ENCODE results near the gene HERC2.
"Not testable (repeated sequence)": the region's sequence is repeated elsewhere in the genome, so short reads cannot be mapped to it uniquely, and the experiment has no call there.

Gene HERC2

DNA sequence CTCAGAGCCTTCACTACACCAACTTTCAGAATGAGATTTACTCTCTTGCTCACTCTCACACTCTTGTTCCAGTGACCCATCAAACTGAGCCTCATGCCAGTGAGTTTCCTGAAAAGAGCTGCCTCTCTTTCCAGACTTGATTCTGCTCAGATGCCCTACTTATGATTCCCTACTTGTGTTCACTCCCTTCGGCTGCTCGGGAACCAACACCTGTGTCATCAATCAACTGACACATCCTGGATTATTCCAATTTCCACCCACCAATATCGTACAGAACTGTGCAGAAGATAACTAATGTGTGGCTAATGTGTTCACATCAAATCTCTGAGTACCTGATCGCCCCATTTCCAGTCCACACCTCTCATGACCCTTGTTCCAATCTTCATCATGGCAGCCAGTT is 100.3 kb downstream of the HERC2 start:
- ATAC-seq: not testable (repeated sequence)

DNA sequence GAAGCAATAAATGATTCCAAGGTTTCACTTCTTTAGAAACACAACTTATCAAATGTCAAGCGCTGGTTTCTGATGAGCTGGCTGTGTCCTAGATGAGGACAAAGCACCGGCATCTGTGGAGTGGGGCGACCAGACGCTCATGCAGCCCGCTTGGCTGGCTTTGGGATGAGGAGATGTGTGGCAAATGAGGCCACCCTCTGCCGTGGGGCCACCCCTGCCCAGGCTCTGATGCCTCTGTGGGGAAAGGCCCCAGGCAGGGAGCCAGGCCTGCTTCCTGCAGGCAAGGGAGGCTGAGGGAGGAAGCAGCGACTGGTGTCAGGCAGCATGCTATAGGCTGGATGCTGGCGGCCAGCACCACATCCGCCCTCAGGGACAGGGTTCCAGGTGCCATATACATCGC is 102.9 kb downstream of the HERC2 start:
- no peak for DNase-seq (ENCODE audit: low spot score in 2 of 2)
- H3K27ac Mint-ChIP-seq: no peak overlapping the region
- no peaks in the 10 kb centered on the region for H3K4me1 Mint-ChIP-seq
- H3K36me3 Mint-ChIP-seq: peaks cover 44% of the 10 kb centered on the region
- H3K4me3 Mint-ChIP-seq: no peak overlapping the region
- no peaks in the 10 kb centered on the region for H3K9me3 Mint-ChIP-seq
- ATAC-seq: no peak

More for the DNA sequence above, 100.3 kb downstream of the HERC2 start:
- not testable (repeated sequence) for DNase-seq (ENCODE audit: low spot score in 2 of 2); H3K9me3 Mint-ChIP-seq; H3K4me1 Mint-ChIP-seq; H3K4me3 Mint-ChIP-seq; H3K27ac Mint-ChIP-seq
- peaks cover 56% of the 10 kb centered on the region for H3K36me3 Mint-ChIP-seq

DNA sequence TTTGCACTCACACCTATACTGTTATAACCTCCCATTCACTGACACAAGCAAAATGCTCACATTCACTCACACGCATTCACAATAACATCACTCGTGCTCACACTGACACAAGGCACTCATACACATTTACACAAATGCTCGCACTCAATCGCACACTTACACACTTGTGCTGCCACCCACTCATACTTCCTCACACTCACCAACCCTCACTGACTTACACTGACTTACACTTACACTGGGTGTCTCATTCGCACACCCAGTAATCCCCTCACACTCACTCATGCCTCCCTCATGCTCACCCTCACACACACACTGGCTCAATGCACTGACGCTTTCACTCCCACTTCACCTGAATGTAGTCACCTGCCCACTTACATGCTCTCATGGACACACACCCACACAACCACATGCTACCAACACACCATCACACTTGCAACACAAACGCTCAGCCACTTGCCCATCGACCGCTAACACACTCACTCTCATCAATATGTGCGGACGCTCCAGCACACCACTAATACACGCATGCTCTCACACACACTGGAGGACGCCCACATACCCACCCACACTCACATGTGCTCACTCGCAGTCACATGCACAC is 104.9 kb downstream of the HERC2 start:
- not testable (repeated sequence) for H3K27ac Mint-ChIP-seq; DNase-seq (ENCODE audit: low spot score in 2 of 2); ATAC-seq; H3K4me3 Mint-ChIP-seq; H3K9me3 Mint-ChIP-seq; H3K4me1 Mint-ChIP-seq
- peaks cover 43% of the 10 kb centered on the region for H3K36me3 Mint-ChIP-seq

DNA sequence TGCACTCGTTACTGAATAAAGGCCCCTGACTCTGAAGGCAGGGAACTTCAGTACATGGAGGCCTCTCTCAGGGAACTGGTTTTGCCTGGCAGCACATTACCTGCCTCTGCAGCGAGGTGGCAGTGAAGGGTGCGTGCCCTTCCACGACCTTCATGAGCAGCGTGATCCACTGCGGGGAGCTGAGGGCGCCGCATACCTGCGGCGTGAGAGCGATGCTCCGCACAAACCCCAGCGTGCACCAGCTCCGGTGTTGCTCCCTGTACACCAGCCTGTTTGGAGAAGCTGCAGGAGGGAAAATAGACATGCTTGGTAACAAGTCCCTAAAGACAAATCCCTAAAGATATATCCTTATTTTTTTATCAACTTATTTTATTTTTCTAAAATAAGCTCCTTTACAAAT is 106.5 kb downstream of the HERC2 start:
- not testable (repeated sequence) for ATAC-seq; H3K9me3 Mint-ChIP-seq; H3K27ac Mint-ChIP-seq; H3K4me1 Mint-ChIP-seq; DNase-seq (ENCODE audit: low spot score in 2 of 2); H3K4me3 Mint-ChIP-seq
- peaks cover 49% of the 10 kb centered on the region for H3K36me3 Mint-ChIP-seq

DNA sequence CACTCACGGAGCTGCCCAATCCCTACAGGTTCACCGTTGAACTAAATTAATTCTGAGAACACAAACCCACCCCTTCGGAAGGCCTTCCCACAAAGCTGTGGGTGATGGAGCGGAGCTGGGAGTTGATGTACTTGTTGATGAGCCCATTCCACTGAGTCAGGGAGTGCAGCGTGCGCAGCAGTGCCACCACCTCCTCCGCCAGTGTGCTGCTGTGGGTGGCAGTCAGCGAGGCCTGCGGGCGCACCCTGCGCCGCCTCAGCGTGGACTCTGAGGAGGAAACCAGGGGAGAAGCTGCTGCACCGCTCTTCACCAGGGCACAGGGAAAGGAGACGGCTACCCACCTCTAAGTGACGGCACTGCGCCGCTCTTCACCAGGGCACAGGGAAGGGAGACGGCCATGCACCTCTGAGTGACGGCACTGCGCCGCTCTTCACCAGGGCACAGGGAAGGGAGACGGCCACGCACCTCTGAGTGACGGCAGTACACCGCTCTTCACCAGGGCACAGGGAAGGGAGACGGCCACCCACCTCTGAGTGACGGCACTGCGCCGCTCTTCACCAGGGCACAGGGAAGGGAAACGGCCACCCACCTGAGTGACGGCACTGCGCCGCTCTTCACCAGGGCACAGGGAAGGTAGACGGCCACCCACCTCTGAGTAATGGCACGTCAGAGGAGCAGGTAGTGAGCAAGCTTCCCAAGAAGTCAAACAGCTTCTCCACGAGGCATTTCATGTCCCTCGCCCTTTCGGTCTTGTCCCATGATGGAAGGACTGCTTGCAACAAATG is 107.8 kb downstream of the HERC2 start:
- not testable (repeated sequence) for H3K4me3 Mint-ChIP-seq; H3K27ac Mint-ChIP-seq; H3K4me1 Mint-ChIP-seq; ATAC-seq; DNase-seq (ENCODE audit: low spot score in 2 of 2); H3K9me3 Mint-ChIP-seq
- H3K36me3 Mint-ChIP-seq: peaks cover 38% of the 10 kb centered on the region

DNA sequence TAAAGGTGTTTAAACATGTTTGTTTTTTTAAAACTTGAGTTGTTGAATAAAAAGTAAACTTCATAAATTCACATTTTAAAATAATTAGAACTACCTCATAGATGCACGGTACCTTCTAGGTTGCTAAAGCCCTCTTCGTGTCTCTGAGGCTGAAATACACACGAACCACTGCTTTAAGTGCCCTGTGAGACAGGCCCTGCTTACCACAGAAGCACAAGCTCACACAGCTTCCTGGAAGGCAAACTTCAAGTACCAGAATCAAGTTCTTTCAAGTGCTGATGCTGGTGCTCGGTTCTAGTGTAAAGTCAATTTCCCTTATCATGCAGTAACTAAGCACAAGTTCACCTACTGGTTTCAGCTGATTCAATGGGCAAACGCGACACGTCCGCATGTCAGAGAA is 108.6 kb downstream of the HERC2 start:
- H3K4me1 Mint-ChIP-seq; ATAC-seq; H3K9me3 Mint-ChIP-seq; DNase-seq (ENCODE audit: low spot score in 2 of 2); H3K27ac Mint-ChIP-seq; H3K4me3 Mint-ChIP-seq: not testable (repeated sequence)
- peaks cover 30% of the 10 kb centered on the region for H3K36me3 Mint-ChIP-seq

DNA sequence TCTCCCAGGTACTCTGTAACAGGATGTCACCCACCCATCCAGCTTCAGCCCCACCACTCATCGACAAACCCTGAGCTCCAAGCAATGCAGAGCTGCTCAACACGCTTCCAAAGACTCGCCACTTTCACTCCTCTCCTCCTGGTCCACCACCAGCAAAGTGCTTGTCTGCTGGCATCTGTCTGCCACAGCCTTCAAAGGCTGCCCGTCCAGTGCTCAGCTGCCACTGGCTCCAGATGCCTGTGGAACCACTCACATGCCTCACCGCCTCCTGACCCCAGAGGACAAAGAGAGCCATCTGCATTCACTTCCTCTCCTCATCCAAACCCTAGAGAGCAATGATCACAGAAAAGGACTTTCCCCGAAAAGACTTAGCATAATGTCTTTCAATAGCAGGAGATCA is 113.4 kb downstream of the HERC2 start:
- DNase-seq (ENCODE audit: low spot score in 2 of 2) (no peak), ATAC-seq (no peak)
- Mint-ChIP-seq H3K4me3 (no peak overlapping the region), H3K9me3 (no peaks in the 10 kb centered on the region), H3K4me1 (peaks cover 6% of the 10 kb centered on the region), H3K36me3 (peaks cover 23% of the 10 kb centered on the region), H3K27ac (no peak overlapping the region)

DNA sequence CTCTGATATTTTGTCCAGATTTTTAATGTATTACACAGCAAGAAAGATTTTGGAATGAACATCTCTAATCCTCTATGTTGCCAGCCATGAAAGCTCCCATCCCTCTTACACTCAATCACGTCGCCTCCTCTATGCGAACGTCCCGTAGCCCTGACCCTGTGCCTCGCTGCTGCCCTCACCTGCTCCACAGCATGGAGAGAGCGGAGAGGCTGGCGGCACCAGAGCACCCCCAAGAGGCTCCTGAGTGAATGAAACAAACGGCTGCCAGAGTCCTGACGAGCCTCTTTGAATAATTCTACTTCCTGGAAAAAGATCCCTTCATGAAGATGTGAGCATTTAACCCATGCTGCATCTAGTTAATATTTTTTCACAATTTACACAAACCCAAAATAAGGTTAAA is 116.3 kb downstream of the HERC2 start:
- H3K4me1 Mint-ChIP-seq; H3K4me3 Mint-ChIP-seq; ATAC-seq; H3K9me3 Mint-ChIP-seq; H3K27ac Mint-ChIP-seq; DNase-seq (ENCODE audit: low spot score in 2 of 2): not testable (repeated sequence)
- peaks cover 28% of the 10 kb centered on the region for H3K36me3 Mint-ChIP-seq

DNA sequence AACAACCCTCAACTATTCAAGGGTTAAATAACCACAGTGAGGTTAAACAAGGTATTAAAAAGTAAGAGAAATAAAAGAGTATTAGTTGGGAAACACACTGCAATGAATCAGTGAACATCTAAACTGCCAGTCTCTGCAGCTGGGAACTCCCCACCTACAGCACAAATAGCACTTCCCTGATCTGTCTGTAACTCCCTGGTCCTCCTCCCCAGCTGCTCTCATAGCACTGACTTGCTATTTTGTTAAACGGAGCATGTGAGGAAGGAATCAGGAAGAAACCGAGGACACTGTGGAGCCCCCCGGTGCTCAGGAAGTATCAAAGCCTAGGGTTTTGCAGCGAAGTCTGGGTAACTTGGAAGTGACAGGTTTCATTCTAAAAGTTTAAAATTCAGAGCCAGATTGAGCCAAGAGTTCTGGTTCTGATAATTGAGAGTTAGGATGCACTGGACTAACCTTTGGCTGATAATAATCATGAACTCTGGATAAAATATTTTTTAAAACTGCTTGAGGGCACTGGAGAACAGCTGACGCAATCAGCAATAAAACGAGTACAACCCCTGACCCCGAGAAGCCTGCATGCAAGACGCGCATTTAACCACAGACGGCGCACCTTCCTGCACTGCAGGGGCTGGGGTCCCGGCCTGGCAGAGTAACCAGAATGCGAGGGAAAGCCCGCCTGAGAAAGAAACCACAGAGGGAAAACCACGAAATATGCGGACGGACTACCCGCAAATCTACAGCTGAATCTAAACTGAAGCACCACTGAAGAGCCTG is 118.7 kb downstream of the HERC2 start:
- DNase-seq (ENCODE audit: low spot score in 2 of 2); H3K27ac Mint-ChIP-seq; ATAC-seq; H3K9me3 Mint-ChIP-seq; H3K4me3 Mint-ChIP-seq; H3K4me1 Mint-ChIP-seq: not testable (repeated sequence)
- peaks cover 46% of the 10 kb centered on the region for H3K36me3 Mint-ChIP-seq

DNA sequence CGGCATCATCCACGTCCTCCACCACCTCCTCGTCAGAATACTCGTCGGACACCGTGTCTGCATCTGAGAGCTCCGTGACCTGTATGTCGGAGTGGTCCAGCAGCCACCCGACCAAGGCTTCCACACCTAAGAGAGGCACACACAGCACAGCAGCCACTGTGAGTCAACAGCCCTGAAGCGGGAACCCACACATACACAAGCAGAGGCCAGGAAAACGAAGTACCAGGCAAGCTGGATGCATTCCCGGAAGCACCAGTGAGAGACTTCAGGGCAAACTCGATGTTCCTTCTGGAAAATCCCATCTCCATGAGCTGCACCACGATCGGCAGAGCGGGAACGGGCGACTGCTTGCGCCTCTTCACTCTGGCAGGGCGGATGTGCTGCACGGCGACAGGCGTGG is 119.9 kb downstream of the HERC2 start:
- H3K4me1 Mint-ChIP-seq; DNase-seq (ENCODE audit: low spot score in 2 of 2); ATAC-seq: not testable (repeated sequence)

DNA sequence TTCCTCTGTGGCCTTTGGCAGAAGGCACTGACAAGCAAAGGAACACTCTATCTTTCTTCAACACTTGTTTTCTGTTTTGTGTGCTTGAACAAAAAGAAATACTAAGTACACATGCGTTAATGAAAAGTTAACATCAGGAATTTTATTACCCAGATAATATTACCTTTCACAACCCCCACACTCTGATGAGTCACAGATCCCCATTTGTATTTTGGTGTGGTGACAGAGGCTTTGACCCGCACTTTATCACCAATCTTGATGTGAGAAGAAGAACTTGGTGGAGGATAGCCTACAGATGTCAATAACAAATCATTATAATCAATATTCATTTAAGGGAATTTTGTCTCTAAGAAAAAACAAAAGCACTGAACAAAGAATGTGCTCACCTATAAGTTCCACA is 123.8 kb downstream of the HERC2 start:
- not testable (repeated sequence) for H3K4me3 Mint-ChIP-seq; DNase-seq (ENCODE audit: low spot score in 2 of 2); H3K4me1 Mint-ChIP-seq; ATAC-seq; H3K27ac Mint-ChIP-seq; H3K9me3 Mint-ChIP-seq
- peaks cover 56% of the 10 kb centered on the region for H3K36me3 Mint-ChIP-seq

More for the DNA sequence above, 119.9 kb downstream of the HERC2 start:
- H3K36me3 Mint-ChIP-seq: peaks cover 48% of the 10 kb centered on the region
- H3K4me3 Mint-ChIP-seq, H3K27ac Mint-ChIP-seq, H3K9me3 Mint-ChIP-seq: not testable (repeated sequence)

DNA sequence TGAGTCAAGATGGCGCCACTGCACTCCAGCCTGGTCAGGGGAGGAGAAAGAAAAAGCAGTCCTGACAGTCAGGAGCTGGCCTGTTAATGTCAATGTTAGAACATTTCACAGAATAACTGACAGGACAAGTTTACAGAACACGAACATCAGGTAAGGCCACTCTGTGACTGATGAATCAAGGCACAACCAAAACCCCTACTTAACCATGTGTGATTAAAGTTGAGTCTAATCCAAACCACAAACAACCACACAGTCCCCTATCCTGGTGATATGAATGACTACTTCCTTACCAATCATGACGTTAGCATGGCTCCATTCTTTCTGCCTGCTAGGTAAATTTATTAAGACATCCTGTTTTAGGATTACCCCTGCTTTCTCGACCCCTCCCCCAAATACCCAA is 124.3 kb downstream of the HERC2 start:
- H3K9me3 Mint-ChIP-seq; H3K27ac Mint-ChIP-seq; H3K4me3 Mint-ChIP-seq; H3K4me1 Mint-ChIP-seq; DNase-seq (ENCODE audit: low spot score in 2 of 2): not testable (repeated sequence)
- peak; percentile 94 for ATAC-seq
- peaks cover 61% of the 10 kb centered on the region for H3K36me3 Mint-ChIP-seq

DNA sequence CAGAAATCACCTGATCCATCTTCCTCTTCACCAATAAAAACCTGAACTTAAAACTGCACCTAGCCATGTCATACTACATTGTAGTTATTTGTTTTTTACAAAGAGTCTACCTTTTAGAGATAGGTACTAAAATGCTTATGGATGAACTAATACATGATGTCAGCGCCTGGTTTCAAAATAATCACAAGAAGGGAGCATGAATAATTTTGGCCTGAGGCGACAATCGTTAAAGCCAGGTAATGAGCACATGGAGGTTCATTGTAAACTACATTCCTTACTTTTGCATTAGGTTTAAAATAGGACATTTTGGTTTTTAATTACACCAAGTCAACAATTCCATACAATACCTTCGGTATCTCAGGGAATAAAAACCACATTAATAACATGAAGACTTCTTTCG is 125.4 kb downstream of the HERC2 start:
- peaks cover 60% of the 10 kb centered on the region for H3K36me3 Mint-ChIP-seq

DNA sequence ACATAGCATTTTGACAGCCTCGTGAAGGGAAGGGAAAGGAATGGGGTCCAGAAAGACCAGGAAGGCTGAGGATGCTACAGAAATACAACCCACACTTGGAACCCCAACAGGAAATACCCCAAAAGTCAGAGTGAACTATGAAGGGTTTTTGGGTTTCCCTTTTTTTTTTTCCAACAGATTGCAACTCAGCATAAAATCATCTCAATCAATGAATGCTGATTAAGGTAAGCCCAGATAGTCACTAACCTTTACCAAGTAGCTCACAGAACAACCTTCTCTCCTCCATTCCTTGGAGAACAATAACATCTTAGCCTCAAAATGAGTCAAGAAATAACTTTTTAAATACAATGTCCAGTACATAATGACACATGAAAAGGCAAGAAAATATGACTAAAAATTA is 129.2 kb downstream of the HERC2 start:
- DNase-seq (ENCODE audit: low spot score in 2 of 2): no peak
- H3K27ac Mint-ChIP-seq: no peak overlapping the region
- no peaks in the 10 kb centered on the region for H3K4me1 Mint-ChIP-seq
- no peak for ATAC-seq
- H3K9me3 Mint-ChIP-seq: no peaks in the 10 kb centered on the region
- H3K36me3 Mint-ChIP-seq: peaks cover 66% of the 10 kb centered on the region
- no peak overlapping the region for H3K4me3 Mint-ChIP-seq

More for the DNA sequence above, 125.4 kb downstream of the HERC2 start:
- not testable (repeated sequence) for H3K4me3 Mint-ChIP-seq; H3K4me1 Mint-ChIP-seq; DNase-seq (ENCODE audit: low spot score in 2 of 2); H3K9me3 Mint-ChIP-seq; H3K27ac Mint-ChIP-seq; ATAC-seq

DNA sequence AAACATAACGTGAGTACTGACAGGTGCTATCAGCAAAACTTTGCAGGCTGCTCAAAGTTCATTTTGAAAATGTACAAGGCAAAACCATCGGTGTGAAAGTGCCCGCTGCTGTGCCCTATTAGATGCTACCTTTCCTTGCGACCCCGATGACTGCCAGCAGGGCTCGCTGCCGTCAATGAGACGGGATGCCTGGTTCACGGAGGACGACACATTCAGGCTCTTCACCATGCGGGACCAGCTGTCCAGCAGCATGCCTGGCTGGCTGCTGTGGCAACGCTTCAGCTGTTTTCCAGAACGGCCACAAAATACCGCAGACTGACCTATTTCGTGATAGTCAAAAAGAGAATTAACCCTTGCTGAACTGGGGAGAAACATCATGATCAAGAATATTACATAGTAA is 130.1 kb downstream of the HERC2 start:
- Mint-ChIP-seq H3K9me3 (no peaks in the 10 kb centered on the region), H3K4me1 (no peaks in the 10 kb centered on the region), H3K4me3 (no peak overlapping the region), H3K27ac (no peak overlapping the region), H3K36me3 (peaks cover 70% of the 10 kb centered on the region)
- DNase-seq (ENCODE audit: low spot score in 2 of 2): no peak
- ATAC-seq: no peak
